ENCODE data around the gene CPSF4L. TPM values are rescaled to one million over a fixed set of nuclear protein-coding genes. Genes with fewer than 3 reads are reported as not detected.

Gene CPSF4L
- total and polyA plus RNA-seq, 2 of the 13 experiments (the other 11 are each of a cell fraction or from before 2014, with no cell fraction given), result 0.73 to 1.6 TPM

GRCh38 chr17:73311428-73311780 lies 49.7 kb upstream of the CPSF4L start (continued):
- TF ChIP-seq, protein P1, sequence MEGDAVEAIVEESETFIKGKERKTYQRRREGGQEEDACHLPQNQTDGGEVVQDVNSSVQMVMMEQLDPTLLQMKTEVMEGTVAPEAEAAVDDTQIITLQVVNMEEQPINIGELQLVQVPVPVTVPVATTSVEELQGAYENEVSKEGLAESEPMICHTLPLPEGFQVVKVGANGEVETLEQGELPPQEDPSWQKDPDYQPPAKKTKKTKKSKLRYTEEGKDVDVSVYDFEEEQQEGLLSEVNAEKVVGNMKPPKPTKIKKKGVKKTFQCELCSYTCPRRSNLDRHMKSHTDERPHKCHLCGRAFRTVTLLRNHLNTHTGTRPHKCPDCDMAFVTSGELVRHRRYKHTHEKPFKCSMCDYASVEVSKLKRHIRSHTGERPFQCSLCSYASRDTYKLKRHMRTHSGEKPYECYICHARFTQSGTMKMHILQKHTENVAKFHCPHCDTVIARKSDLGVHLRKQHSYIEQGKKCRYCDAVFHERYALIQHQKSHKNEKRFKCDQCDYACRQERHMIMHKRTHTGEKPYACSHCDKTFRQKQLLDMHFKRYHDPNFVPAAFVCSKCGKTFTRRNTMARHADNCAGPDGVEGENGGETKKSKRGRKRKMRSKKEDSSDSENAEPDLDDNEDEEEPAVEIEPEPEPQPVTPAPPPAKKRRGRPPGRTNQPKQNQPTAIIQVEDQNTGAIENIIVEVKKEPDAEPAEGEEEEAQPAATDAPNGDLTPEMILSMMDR (CRISPR knock-in tag; IDR thresholded peaks at IDR 0.05), result no peak
- TF ChIP-seq, protein P2, sequence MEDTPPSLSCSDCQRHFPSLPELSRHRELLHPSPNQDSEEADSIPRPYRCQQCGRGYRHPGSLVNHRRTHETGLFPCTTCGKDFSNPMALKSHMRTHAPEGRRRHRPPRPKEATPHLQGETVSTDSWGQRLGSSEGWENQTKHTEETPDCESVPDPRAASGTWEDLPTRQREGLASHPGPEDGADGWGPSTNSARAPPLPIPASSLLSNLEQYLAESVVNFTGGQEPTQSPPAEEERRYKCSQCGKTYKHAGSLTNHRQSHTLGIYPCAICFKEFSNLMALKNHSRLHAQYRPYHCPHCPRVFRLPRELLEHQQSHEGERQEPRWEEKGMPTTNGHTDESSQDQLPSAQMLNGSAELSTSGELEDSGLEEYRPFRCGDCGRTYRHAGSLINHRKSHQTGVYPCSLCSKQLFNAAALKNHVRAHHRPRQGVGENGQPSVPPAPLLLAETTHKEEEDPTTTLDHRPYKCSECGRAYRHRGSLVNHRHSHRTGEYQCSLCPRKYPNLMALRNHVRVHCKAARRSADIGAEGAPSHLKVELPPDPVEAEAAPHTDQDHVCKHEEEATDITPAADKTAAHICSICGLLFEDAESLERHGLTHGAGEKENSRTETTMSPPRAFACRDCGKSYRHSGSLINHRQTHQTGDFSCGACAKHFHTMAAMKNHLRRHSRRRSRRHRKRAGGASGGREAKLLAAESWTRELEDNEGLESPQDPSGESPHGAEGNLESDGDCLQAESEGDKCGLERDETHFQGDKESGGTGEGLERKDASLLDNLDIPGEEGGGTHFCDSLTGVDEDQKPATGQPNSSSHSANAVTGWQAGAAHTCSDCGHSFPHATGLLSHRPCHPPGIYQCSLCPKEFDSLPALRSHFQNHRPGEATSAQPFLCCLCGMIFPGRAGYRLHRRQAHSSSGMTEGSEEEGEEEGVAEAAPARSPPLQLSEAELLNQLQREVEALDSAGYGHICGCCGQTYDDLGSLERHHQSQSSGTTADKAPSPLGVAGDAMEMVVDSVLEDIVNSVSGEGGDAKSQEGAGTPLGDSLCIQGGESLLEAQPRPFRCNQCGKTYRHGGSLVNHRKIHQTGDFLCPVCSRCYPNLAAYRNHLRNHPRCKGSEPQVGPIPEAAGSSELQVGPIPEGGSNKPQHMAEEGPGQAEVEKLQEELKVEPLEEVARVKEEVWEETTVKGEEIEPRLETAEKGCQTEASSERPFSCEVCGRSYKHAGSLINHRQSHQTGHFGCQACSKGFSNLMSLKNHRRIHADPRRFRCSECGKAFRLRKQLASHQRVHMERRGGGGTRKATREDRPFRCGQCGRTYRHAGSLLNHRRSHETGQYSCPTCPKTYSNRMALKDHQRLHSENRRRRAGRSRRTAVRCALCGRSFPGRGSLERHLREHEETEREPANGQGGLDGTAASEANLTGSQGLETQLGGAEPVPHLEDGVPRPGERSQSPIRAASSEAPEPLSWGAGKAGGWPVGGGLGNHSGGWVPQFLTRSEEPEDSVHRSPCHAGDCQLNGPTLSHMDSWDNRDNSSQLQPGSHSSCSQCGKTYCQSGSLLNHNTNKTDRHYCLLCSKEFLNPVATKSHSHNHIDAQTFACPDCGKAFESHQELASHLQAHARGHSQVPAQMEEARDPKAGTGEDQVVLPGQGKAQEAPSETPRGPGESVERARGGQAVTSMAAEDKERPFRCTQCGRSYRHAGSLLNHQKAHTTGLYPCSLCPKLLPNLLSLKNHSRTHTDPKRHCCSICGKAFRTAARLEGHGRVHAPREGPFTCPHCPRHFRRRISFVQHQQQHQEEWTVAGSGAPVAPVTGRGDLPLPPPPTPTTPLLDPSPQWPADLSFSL (CRISPR knock-in tag; IDR thresholded peaks at IDR 0.05), result no peak
- TF ChIP-seq ZNF569 (CRISPR knock-in tag; IDR thresholded peaks at IDR 0.05; ENCODE audit: borderline replicate concordance), result peak; percentile 4; the same call in 1 of the 2 replicates
- TF ChIP-seq ZNF674 (CRISPR knock-in tag; IDR thresholded peaks at IDR 0.05; ENCODE audit: low read depth), result 0 out of 2 replicates have a peak, but pooled peaks have one; percentile 4
- peak; percentile 9; the same call in 1 of the 2 replicates for TF ChIP-seq ZNF841 (CRISPR knock-in tag; IDR thresholded peaks at IDR 0.05; ENCODE audit: borderline replicate concordance)
- TF ChIP-seq NBN (conservative IDR thresholded peaks at IDR 0.05), result no peak
- 0 out of 2 replicates have a peak, but pooled peaks have one; percentile 25 for TF ChIP-seq ZNF550 (CRISPR knock-in tag; IDR thresholded peaks at IDR 0.05; ENCODE audit: borderline replicate concordance)
- peak; percentile 75 for TF ChIP-seq AGO2 (optimal IDR thresholded peaks at IDR 0.05; ENCODE audit: low read depth, low read length)
- TF ChIP-seq MAX (IDR thresholded peaks at IDR 0.05), result 0 out of 2 replicates have a peak, but pooled peaks have one; percentile 1
- TF ChIP-seq DRAP1 (CRISPR knock-in tag; IDR thresholded peaks at IDR 0.05), result no peak
- TF ChIP-seq FOXJ3 (CRISPR knock-in tag; IDR thresholded peaks at IDR 0.05; ENCODE audit: borderline replicate concordance), result 0 out of 2 replicates have a peak, but pooled peaks have one; percentile 9
- TF ChIP-seq SNAI1 (CRISPR knock-in tag; IDR thresholded peaks at IDR 0.05; ENCODE audit: borderline replicate concordance), result peak; percentile 10; the same call in 1 of the 2 replicates
- no peak for TF ChIP-seq GATAD2A (CRISPR knock-in tag; IDR thresholded peaks at IDR 0.05)
- 0 out of 2 replicates have a peak, but pooled peaks have one; percentile 2 for TF ChIP-seq ZNF280D (CRISPR knock-in tag; IDR thresholded peaks at IDR 0.05)
- 0 out of 2 replicates have a peak, but pooled peaks have one; percentile 71 for TF ChIP-seq ELK4 (CRISPR knock-in tag; IDR thresholded peaks at IDR 0.05; ENCODE audit: borderline replicate concordance)
- no peak for TF ChIP-seq ZNF777 (CRISPR knock-in tag; IDR thresholded peaks at IDR 0.05)

Data from HepG2 (cell line).